Measurements from ENCODE around the gene HPSE2.

GRCh38 chr10:98667081-98667480 lies 568.6 kb downstream of the HPSE2 start:
- TF ChIP-seq POLR2A (IDR thresholded peaks at IDR 0.05) = no peak
- no peak for TF ChIP-seq CTCF (IDR thresholded peaks at IDR 0.05)

Measured in sigmoid colon (tissue), 3 donors.